ENCODE data around the gene CDADC1.

Gene CDADC1

GRCh38 chr13:49329831-49330545 is 82.3 kb downstream of the CDADC1 start:
- Histone ChIP-seq H2AFZ (no peak overlapping the region), H3K9ac (no peak overlapping the region), H3K4me2 (ENCODE audit: low read length) (no peak overlapping the region), H3K36me3 (ENCODE audit: control insufficient read depth, insufficient read depth, low read length) (no peaks in the 10 kb centered on the region), H3K79me2 (no peaks in the 10 kb centered on the region), H3K4me3 (ENCODE audit: low read depth, low read length) (no peak overlapping the region), H3K27ac (no peak overlapping the region), H3K9me3 (ENCODE audit: control insufficient read depth, low read length) (no peaks in the 10 kb centered on the region), H3K27me3 (ENCODE audit: control insufficient read depth, insufficient read depth, low read length) (no peaks in the 10 kb centered on the region), H3K4me1 (no peaks in the 10 kb centered on the region)
- TF ChIP-seq, protein P1, sequence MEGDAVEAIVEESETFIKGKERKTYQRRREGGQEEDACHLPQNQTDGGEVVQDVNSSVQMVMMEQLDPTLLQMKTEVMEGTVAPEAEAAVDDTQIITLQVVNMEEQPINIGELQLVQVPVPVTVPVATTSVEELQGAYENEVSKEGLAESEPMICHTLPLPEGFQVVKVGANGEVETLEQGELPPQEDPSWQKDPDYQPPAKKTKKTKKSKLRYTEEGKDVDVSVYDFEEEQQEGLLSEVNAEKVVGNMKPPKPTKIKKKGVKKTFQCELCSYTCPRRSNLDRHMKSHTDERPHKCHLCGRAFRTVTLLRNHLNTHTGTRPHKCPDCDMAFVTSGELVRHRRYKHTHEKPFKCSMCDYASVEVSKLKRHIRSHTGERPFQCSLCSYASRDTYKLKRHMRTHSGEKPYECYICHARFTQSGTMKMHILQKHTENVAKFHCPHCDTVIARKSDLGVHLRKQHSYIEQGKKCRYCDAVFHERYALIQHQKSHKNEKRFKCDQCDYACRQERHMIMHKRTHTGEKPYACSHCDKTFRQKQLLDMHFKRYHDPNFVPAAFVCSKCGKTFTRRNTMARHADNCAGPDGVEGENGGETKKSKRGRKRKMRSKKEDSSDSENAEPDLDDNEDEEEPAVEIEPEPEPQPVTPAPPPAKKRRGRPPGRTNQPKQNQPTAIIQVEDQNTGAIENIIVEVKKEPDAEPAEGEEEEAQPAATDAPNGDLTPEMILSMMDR (IDR thresholded peaks at IDR 0.05): no peak

DNA sequence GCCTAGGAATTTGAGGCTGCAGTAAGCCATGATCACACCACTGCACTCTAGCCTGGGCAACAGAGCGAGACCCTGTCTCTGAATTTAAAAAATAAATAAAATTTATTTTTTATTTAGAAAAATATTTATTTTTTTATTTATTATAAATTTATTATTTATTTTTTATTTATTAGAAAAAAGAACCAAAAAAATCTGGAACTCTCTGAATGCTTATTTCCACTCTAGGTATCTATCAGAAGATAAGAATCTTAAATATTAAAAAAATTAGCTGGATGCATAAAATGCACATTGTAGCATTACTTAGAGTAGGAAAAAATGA is 82.8 kb downstream of the CDADC1 start:
- Histone ChIP-seq H3K4me1 (no peaks in the 10 kb centered on the region), H3K9ac (no peak overlapping the region), H3K4me2 (ENCODE audit: low read length) (no peak overlapping the region), H3K36me3 (ENCODE audit: control insufficient read depth, insufficient read depth, low read length) (no peaks in the 10 kb centered on the region), H3K9me3 (ENCODE audit: control insufficient read depth, low read length) (no peaks in the 10 kb centered on the region), H3K79me2 (no peaks in the 10 kb centered on the region), H3K27ac (no peak overlapping the region), H3K27me3 (ENCODE audit: control insufficient read depth, insufficient read depth, low read length) (no peaks in the 10 kb centered on the region), H3K4me3 (ENCODE audit: low read depth, low read length) (no peak overlapping the region), H2AFZ (no peak overlapping the region)
- TF ChIP-seq, protein P1 (IDR thresholded peaks at IDR 0.05): no peak

- Histone ChIP-seq H3K4me1 (no peaks in the 10 kb centered on the region), H3K4me2 (ENCODE audit: low read length) (no peak overlapping the region), H3K9me3 (ENCODE audit: control insufficient read depth, low read length) (no peaks in the 10 kb centered on the region), H2AFZ (no peak overlapping the region), H3K4me3 (ENCODE audit: low read depth, low read length) (no peak overlapping the region), H3K36me3 (ENCODE audit: control insufficient read depth, insufficient read depth, low read length) (no peaks in the 10 kb centered on the region), H3K79me2 (no peaks in the 10 kb centered on the region), H3K9ac (no peak overlapping the region), H3K27ac (no peak overlapping the region), H3K27me3 (ENCODE audit: control insufficient read depth, insufficient read depth, low read length) (no peaks in the 10 kb centered on the region)
- TF ChIP-seq, protein P1 (IDR thresholded peaks at IDR 0.05): no peak
Measured at GRCh38 chr13:49336655-49337054, 88.9 kb downstream of the CDADC1 start.

GRCh38 chr13:49340161-49340560 is 92.4 kb downstream of the CDADC1 start:
- no peak overlapping the region for H3K4me3 ChIP-seq (ENCODE audit: low read depth, low read length)
- no peak overlapping the region for H3K9ac ChIP-seq
- no peaks in the 10 kb centered on the region for H3K9me3 ChIP-seq (ENCODE audit: control insufficient read depth, low read length)
- H3K36me3 ChIP-seq (ENCODE audit: control insufficient read depth, insufficient read depth, low read length): no peaks in the 10 kb centered on the region
- H3K4me1 ChIP-seq: no peaks in the 10 kb centered on the region
- H3K27me3 ChIP-seq (ENCODE audit: control insufficient read depth, insufficient read depth, low read length): no peaks in the 10 kb centered on the region
- TF ChIP-seq, protein P1 (IDR thresholded peaks at IDR 0.05): no peak
- no peaks in the 10 kb centered on the region for H3K79me2 ChIP-seq
- no peak overlapping the region for H3K4me2 ChIP-seq (ENCODE audit: low read length)
- no peak overlapping the region for H3K27ac ChIP-seq
- H2AFZ ChIP-seq: no peak overlapping the region

GRCh38 chr13:49341517-49341916 is 93.8 kb downstream of the CDADC1 start:
- Histone ChIP-seq H2AFZ (no peak overlapping the region), H3K9ac (no peak overlapping the region), H3K27me3 (ENCODE audit: control insufficient read depth, insufficient read depth, low read length) (no peaks in the 10 kb centered on the region), H3K4me3 (ENCODE audit: low read depth, low read length) (no peak overlapping the region), H3K9me3 (ENCODE audit: control insufficient read depth, low read length) (no peaks in the 10 kb centered on the region), H3K4me1 (no peaks in the 10 kb centered on the region), H3K79me2 (no peaks in the 10 kb centered on the region), H3K36me3 (ENCODE audit: control insufficient read depth, insufficient read depth, low read length) (no peaks in the 10 kb centered on the region), H3K27ac (no peak overlapping the region), H3K4me2 (ENCODE audit: low read length) (no peak overlapping the region)
- TF ChIP-seq, protein P1 (IDR thresholded peaks at IDR 0.05): no peak

All from parathyroid adenoma (tissue), 2 donors.